Retinal pigment epithelial cell (primary cell): ENCODE measurements around the gene EGLN1.

Experiments used
- DNase-seq: peaks from one replicate; pipeline ENCODE4 v3.0.0-alpha.2; 2010; ENCODE audit warnings: low read depth
- H3K4me3 ChIP-seq: 2 replicates; pipeline ENCODE4 v1.5.1; 2011; ENCODE audit warnings: mild to moderate bottlenecking, low read length, control low read depth, moderate library complexity
- CTCF ChIP-seq: conservative IDR thresholded peaks from 2 replicates; pipeline ENCODE4 v1.5.1; 2011; ENCODE audit warnings: low read depth, low read length, control low read depth, inconsistent platforms

Gene EGLN1

GRCh38 chr1:231415018-231415583 is 7.0 kb downstream of the EGLN1 start:
- DNase-seq, result no peak
- no peak overlapping the region for H3K4me3 ChIP-seq
- no peak for TF ChIP-seq CTCF

GRCh38 chr1:231414260-231415016 is 7.6 kb downstream of the EGLN1 start:
- DNase-seq, result no peak
- TF ChIP-seq CTCF, result no peak

GRCh38 chr1:231413749-231414082 is 8.4 kb downstream of the EGLN1 start:
- no peak overlapping the region for H3K4me3 ChIP-seq
- no peak for DNase-seq
- no peak for TF ChIP-seq CTCF

More at GRCh38 chr1:231414260-231415016, 7.6 kb downstream of the EGLN1 start:
- H3K4me3 ChIP-seq, result no peak overlapping the region

GRCh38 chr1:231411036-231411531 is 11.0 kb downstream of the EGLN1 start:
- no peak for TF ChIP-seq CTCF
- no peak for DNase-seq

GRCh38 chr1:231410036-231410612 is 12.0 kb downstream of the EGLN1 start:
- no peak for TF ChIP-seq CTCF
- H3K4me3 ChIP-seq, result no peak overlapping the region
- DNase-seq, result no peak

More at GRCh38 chr1:231411036-231411531, 11.0 kb downstream of the EGLN1 start:
- no peak overlapping the region for H3K4me3 ChIP-seq

GRCh38 chr1:231408528-231409094 is 13.5 kb downstream of the EGLN1 start:
- TF ChIP-seq CTCF, result no peak
- no peak overlapping the region for H3K4me3 ChIP-seq
- DNase-seq, result no peak
